ENCODE results near the gene CDPF1.
A peak's percentile ranks its signal among the peaks of the same experiment; 100 is the strongest.

CDPF1 gene

GRCh38 chr22:46250035-46250782 is at the start of gene CDPF1:
TSS of gene CDPF1 (minus strand) at chr22:46250293. CDS start at chr22:46248284, 2,009 bp downstream.
- Histone ChIP-seq H3K4me1 (ENCODE audit: control insufficient read depth, insufficient read depth, low read length) (peaks cover 9% of the 10 kb centered on the region), H3K9ac (ENCODE audit: low read length) (peak within 1 kb of the TSS; percentile 88), H3K4me3 (ENCODE audit: low read length) (peak within 1 kb of the TSS; percentile 67), H3K9me3 (ENCODE audit: control insufficient read depth, low read length) (no peaks in the 10 kb centered on the region), H3K36me3 (ENCODE audit: control insufficient read depth, insufficient read depth, low read length) (no peaks in the 10 kb centered on the region), H3K27me3 (ENCODE audit: control insufficient read depth, insufficient read depth, low read length) (no peaks in the 10 kb centered on the region)

GRCh38 chr22:46299101-46299500 is 49.0 kb upstream of the CDPF1 start:
- Histone ChIP-seq H3K9me3 (ENCODE audit: control insufficient read depth, low read length) (no peaks in the 10 kb centered on the region), H3K4me1 (ENCODE audit: control insufficient read depth, insufficient read depth, low read length) (peaks cover 18% of the 10 kb centered on the region), H3K27me3 (ENCODE audit: control insufficient read depth, insufficient read depth, low read length) (no peaks in the 10 kb centered on the region), H3K4me3 (ENCODE audit: low read length) (no peak overlapping the region), H3K9ac (ENCODE audit: low read length) (no peak overlapping the region), H3K36me3 (ENCODE audit: control insufficient read depth, insufficient read depth, low read length) (no peaks in the 10 kb centered on the region)

GRCh38 chr22:46297151-46297812 is 47.2 kb upstream of the CDPF1 start:
- H3K4me3 ChIP-seq (ENCODE audit: low read length): peak overlapping the region; percentile 54
- no peaks in the 10 kb centered on the region for H3K27me3 ChIP-seq (ENCODE audit: control insufficient read depth, insufficient read depth, low read length)
- H3K36me3 ChIP-seq (ENCODE audit: control insufficient read depth, insufficient read depth, low read length): no peaks in the 10 kb centered on the region
- peak overlapping the region; percentile 34 for H3K9ac ChIP-seq (ENCODE audit: low read length)
- peaks cover 18% of the 10 kb centered on the region for H3K4me1 ChIP-seq (ENCODE audit: control insufficient read depth, insufficient read depth, low read length)
- H3K9me3 ChIP-seq (ENCODE audit: control insufficient read depth, low read length): no peaks in the 10 kb centered on the region

GRCh38 chr22:46296257-46297150 is 46.4 kb upstream of the CDPF1 start, which contains the start of gene GTSE1:
TSS of gene GTSE1 (plus strand) at chr22:46296870. CDS start at chr22:46297401, 531 bp downstream.
- peak within 1 kb of the TSS; percentile 76 for H3K9ac ChIP-seq (ENCODE audit: low read length)
- peaks cover 18% of the 10 kb centered on the region for H3K4me1 ChIP-seq (ENCODE audit: control insufficient read depth, insufficient read depth, low read length)
- no peaks in the 10 kb centered on the region for H3K27me3 ChIP-seq (ENCODE audit: control insufficient read depth, insufficient read depth, low read length)
- peak within 1 kb of the TSS; percentile 54 for H3K4me3 ChIP-seq (ENCODE audit: low read length)
- no peaks in the 10 kb centered on the region for H3K9me3 ChIP-seq (ENCODE audit: control insufficient read depth, low read length)
- H3K36me3 ChIP-seq (ENCODE audit: control insufficient read depth, insufficient read depth, low read length): no peaks in the 10 kb centered on the region

GRCh38 chr22:46295277-46295971 is 45.3 kb upstream of the CDPF1 start:
- Histone ChIP-seq H3K4me3 (ENCODE audit: low read length) (no peak overlapping the region), H3K36me3 (ENCODE audit: control insufficient read depth, insufficient read depth, low read length) (no peaks in the 10 kb centered on the region), H3K9ac (ENCODE audit: low read length) (peak overlapping the region; percentile 76), H3K27me3 (ENCODE audit: control insufficient read depth, insufficient read depth, low read length) (no peaks in the 10 kb centered on the region), H3K9me3 (ENCODE audit: control insufficient read depth, low read length) (no peaks in the 10 kb centered on the region), H3K4me1 (ENCODE audit: control insufficient read depth, insufficient read depth, low read length) (peaks cover 18% of the 10 kb centered on the region)

GRCh38 chr22:46294784-46295183 is 44.7 kb upstream of the CDPF1 start:
- Histone ChIP-seq H3K27me3 (ENCODE audit: control insufficient read depth, insufficient read depth, low read length) (no peaks in the 10 kb centered on the region), H3K4me3 (ENCODE audit: low read length) (no peak overlapping the region), H3K9me3 (ENCODE audit: control insufficient read depth, low read length) (no peaks in the 10 kb centered on the region), H3K4me1 (ENCODE audit: control insufficient read depth, insufficient read depth, low read length) (peaks cover 18% of the 10 kb centered on the region), H3K36me3 (ENCODE audit: control insufficient read depth, insufficient read depth, low read length) (no peaks in the 10 kb centered on the region), H3K9ac (ENCODE audit: low read length) (no peak overlapping the region)

- Histone ChIP-seq H3K4me1 (ENCODE audit: control insufficient read depth, insufficient read depth, low read length) (peaks cover 18% of the 10 kb centered on the region), H3K36me3 (ENCODE audit: control insufficient read depth, insufficient read depth, low read length) (no peaks in the 10 kb centered on the region), H3K9me3 (ENCODE audit: control insufficient read depth, low read length) (no peaks in the 10 kb centered on the region), H3K4me3 (ENCODE audit: low read length) (no peak overlapping the region), H3K27me3 (ENCODE audit: control insufficient read depth, insufficient read depth, low read length) (no peaks in the 10 kb centered on the region), H3K9ac (ENCODE audit: low read length) (no peak overlapping the region)
Measured at GRCh38 chr22:46293577-46294260, 43.6 kb upstream of the CDPF1 start.

- Histone ChIP-seq H3K4me1 (ENCODE audit: control insufficient read depth, insufficient read depth, low read length) (peaks cover 20% of the 10 kb centered on the region), H3K9me3 (ENCODE audit: control insufficient read depth, low read length) (no peaks in the 10 kb centered on the region), H3K36me3 (ENCODE audit: control insufficient read depth, insufficient read depth, low read length) (no peaks in the 10 kb centered on the region), H3K27me3 (ENCODE audit: control insufficient read depth, insufficient read depth, low read length) (no peaks in the 10 kb centered on the region), H3K9ac (ENCODE audit: low read length) (no peak overlapping the region), H3K4me3 (ENCODE audit: low read length) (no peak overlapping the region)
Measured at GRCh38 chr22:46292732-46293131, 42.6 kb upstream of the CDPF1 start.

- H3K36me3 ChIP-seq (ENCODE audit: control insufficient read depth, insufficient read depth, low read length): no peaks in the 10 kb centered on the region
Measured at GRCh38 chr22:46292173-46292572, 42.1 kb upstream of the CDPF1 start.

GRCh38 chr22:46290843-46291785 is 41.0 kb upstream of the CDPF1 start:
- Histone ChIP-seq H3K9me3 (ENCODE audit: control insufficient read depth, low read length) (no peaks in the 10 kb centered on the region), H3K27me3 (ENCODE audit: control insufficient read depth, insufficient read depth, low read length) (no peaks in the 10 kb centered on the region), H3K36me3 (ENCODE audit: control insufficient read depth, insufficient read depth, low read length) (no peaks in the 10 kb centered on the region), H3K4me1 (ENCODE audit: control insufficient read depth, insufficient read depth, low read length) (peaks cover 12% of the 10 kb centered on the region), H3K4me3 (ENCODE audit: low read length) (no peak overlapping the region), H3K9ac (ENCODE audit: low read length) (no peak overlapping the region)

More at GRCh38 chr22:46292173-46292572, 42.1 kb upstream of the CDPF1 start:
- Histone ChIP-seq H3K9me3 (ENCODE audit: control insufficient read depth, low read length) (no peaks in the 10 kb centered on the region), H3K4me3 (ENCODE audit: low read length) (no peak overlapping the region), H3K27me3 (ENCODE audit: control insufficient read depth, insufficient read depth, low read length) (no peaks in the 10 kb centered on the region), H3K9ac (ENCODE audit: low read length) (no peak overlapping the region), H3K4me1 (ENCODE audit: control insufficient read depth, insufficient read depth, low read length) (peaks cover 17% of the 10 kb centered on the region)
